Kidney (tissue), 14 donors: ENCODE measurements around the gene FRMD1. TPM values are rescaled to one million over a fixed set of nuclear protein-coding genes. Genes with fewer than 3 reads are reported as not detected.

Experiments used
- DNase-seq, 5 donors: peaks; one replicate each; pipeline ENCODE4 v3.0.0-alpha.2; 2013 to 2020
- FAIRE-seq: peaks from 2 replicates; lab custom pipeline; 2012; peaks lifted over from hg19 to GRCh38; lab: Jason Lieb, UNC
- H3K27ac ChIP-seq, 2 donors: one replicate each; pipeline ENCODE4 v1.7.0; 2013; ENCODE audit warnings: low read depth in 2 of 2, low read length in 2 of 2, inconsistent platforms in 1 of 2
- H3K27me3 ChIP-seq: one replicate; pipeline ENCODE4 v1.7.1; 2013; ENCODE audit warnings: low read length, inconsistent platforms; ENCODE audit not compliant: control insufficient read depth, insufficient read depth
- H3K36me3 ChIP-seq, 3 donors: one replicate each; pipeline versions ENCODE4 v1.7.0 to v1.7.1; 2013; ENCODE audit warnings: low read length in 3 of 3, control low read depth in 1 of 3, inconsistent platforms in 1 of 3; ENCODE audit not compliant: insufficient read depth in 3 of 3, control insufficient read depth in 2 of 3
- H3K4me1 ChIP-seq, 3 donors: one replicate each; pipeline versions ENCODE4 v1.7.0 to v1.7.1; 2013; ENCODE audit warnings: low read length in 3 of 3, inconsistent platforms in 1 of 3, low read depth in 1 of 3; ENCODE audit not compliant: control insufficient read depth in 2 of 3, insufficient read depth in 2 of 3
- H3K4me3 ChIP-seq, 3 donors: one replicate each; pipeline versions ENCODE4 v1.7.0 to v1.8.1; 2013; ENCODE audit warnings: low read length in 3 of 3, control low read depth in 1 of 3, inconsistent platforms in 1 of 3
- H3K9ac ChIP-seq, 3 donors: one replicate each; pipeline versions ENCODE4 v1.7.0 to v1.7.1; 2013; ENCODE audit warnings: low read length in 3 of 3, control low read depth in 1 of 3, inconsistent platforms in 1 of 3
- H3K9me3 ChIP-seq, 3 donors: one replicate each; pipeline versions ENCODE4 v1.7.0 to v1.7.1; 2013; ENCODE audit warnings: low read length in 3 of 3, control low read depth in 1 of 3, inconsistent platforms in 1 of 3; ENCODE audit not compliant: control insufficient read depth in 2 of 3, insufficient read depth in 1 of 3
- CTCF ChIP-seq: IDR thresholded peaks from 3 replicates; pipeline ENCODE4 v1.5.1; 2012; ENCODE audit warnings: mild to moderate bottlenecking, moderate library complexity, borderline replicate concordance; ENCODE audit not compliant: insufficient read depth; ENCODE audit errors: extremely low read depth
- intact Hi-C: fragments of 100-400 bp; cut with DNase I; formaldehyde crosslinking; loops from one replicate; pipeline ENCODE4 v1.11.1; 2022
- polyA plus RNA-seq: library from polyadenylated mRNA; stranded (reverse); fragments of 350-450 nt; fragmentation: Illumina TruSeq; extraction: RNeasy Lipid Tissue Mini Kit (QIAGEN cat#74804); gene quantifications from one replicate; pipeline ENCODE4 v1.2.3, GENCODE V29; 2014; ENCODE audit warnings: low read depth, low replicate concordance; ENCODE audit not compliant: insufficient read depth
- total RNA-seq: library from RNA; stranded (reverse); fragmentation: NEBNext Ultra II Directional; extraction: Animal tissue kit (Norgen Biotek cat#: 25700); gene quantifications from one replicate; pipeline ENCODE4 v1.2.1, GENCODE V29; 2021
- donor health status: control.
- donor health status: control.
- donor health status: control.
- donor health status: control.
- donor health status: control.
- donor health status: DM: yes; HTN: yes; CAD: no.
- donor health status: Normal renal cell carcinoma (clear cell type).

Gene FRMD1
- total and polyA plus RNA-seq, 2 donors from 2014 or later: 1.1 to 7.5 TPM

GRCh38 chr6:168107191-168107983 lies 28.4 kb upstream of the FRMD1 start:
- intact Hi-C loops: no loop called here
- DNase-seq: peak in 2 of 5 donors; percentile 40 to 68
- no peaks in the 10 kb centered on the region for H3K36me3 ChIP-seq
- no peaks in the 10 kb centered on the region for H3K9me3 ChIP-seq
- no peak overlapping the region for H3K27ac ChIP-seq
- no peak overlapping the region for H3K4me3 ChIP-seq
- no peak overlapping the region for H3K9ac ChIP-seq
- H3K27me3 ChIP-seq: no peaks in the 10 kb centered on the region
- no peaks in the 10 kb centered on the region for H3K4me1 ChIP-seq
- peak; percentile 53 for FAIRE-seq
- no peak for TF ChIP-seq CTCF

- intact Hi-C loops: no loop called here
- H3K9ac ChIP-seq: no peak overlapping the region
- DNase-seq (peak in 1 of 5 donors; percentile 3), FAIRE-seq (no peak)
- no peaks in the 10 kb centered on the region for H3K36me3 ChIP-seq
- no peak overlapping the region for H3K4me3 ChIP-seq
- no peaks in the 10 kb centered on the region for H3K9me3 ChIP-seq
- no peaks in the 10 kb centered on the region for H3K27me3 ChIP-seq
- H3K27ac ChIP-seq: no peak overlapping the region
- no peak for TF ChIP-seq CTCF
- no peaks in the 10 kb centered on the region for H3K4me1 ChIP-seq
Observed at GRCh38 chr6:168106633-168107005, 27.6 kb upstream of the FRMD1 start.

- H3K36me3 ChIP-seq: no peaks in the 10 kb centered on the region
- no peak overlapping the region for H3K27ac ChIP-seq
- H3K4me3 ChIP-seq: no peak overlapping the region
- H3K9me3 ChIP-seq: no peaks in the 10 kb centered on the region
- intact Hi-C loops: no loop called here
- DNase-seq (peak in 2 of 5 donors; percentile 41 to 45), FAIRE-seq (no peak)
- H3K4me1 ChIP-seq: no peaks in the 10 kb centered on the region
- H3K9ac ChIP-seq: no peak overlapping the region
- H3K27me3 ChIP-seq: no peaks in the 10 kb centered on the region
- no peak for TF ChIP-seq CTCF
Observed at GRCh38 chr6:168105813-168106632, 27.0 kb upstream of the FRMD1 start.
